Measurements from ENCODE around the gene EDC3.

- no peak for TF ChIP-seq CTCF (IDR thresholded peaks at IDR 0.05)
- no peak for TF ChIP-seq POLR2A (IDR thresholded peaks at IDR 0.05)
Measured at GRCh38 chr15:74724570-74725224, 28.9 kb upstream of the EDC3 start.

Data from heart left ventricle (tissue), 13 donors.